Measurements from ENCODE around the gene NAIF1.

DNA sequence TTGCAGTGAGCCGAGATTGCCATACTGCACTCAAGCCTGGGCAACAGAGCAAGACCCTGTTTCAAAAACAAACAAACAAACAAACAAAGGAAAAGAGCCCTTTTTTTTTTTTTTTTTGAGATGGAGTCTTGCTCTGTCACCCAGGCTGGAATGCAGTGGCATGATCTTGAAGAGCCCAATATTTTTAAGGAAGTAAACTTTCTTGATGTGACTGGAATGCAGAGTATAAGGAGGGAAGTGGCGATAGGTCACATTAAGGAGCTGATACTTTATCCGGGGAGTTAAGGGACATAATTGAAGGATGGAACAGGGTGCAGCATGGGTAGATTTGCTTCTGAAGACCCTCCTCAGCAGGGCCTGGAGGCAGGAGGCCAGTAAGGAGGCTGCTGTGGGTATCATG lies 13.0 kb downstream of the NAIF1 start:
- TF ChIP-seq POLR2AphosphoS5 (IDR thresholded peaks at IDR 0.05; ENCODE audit: low read depth, low read length) (no peak), TAF1 (IDR thresholded peaks at IDR 0.05; ENCODE audit: borderline replicate concordance, insufficient read depth, low read length) (no peak)
- TF ChIP-seq, protein P1, sequence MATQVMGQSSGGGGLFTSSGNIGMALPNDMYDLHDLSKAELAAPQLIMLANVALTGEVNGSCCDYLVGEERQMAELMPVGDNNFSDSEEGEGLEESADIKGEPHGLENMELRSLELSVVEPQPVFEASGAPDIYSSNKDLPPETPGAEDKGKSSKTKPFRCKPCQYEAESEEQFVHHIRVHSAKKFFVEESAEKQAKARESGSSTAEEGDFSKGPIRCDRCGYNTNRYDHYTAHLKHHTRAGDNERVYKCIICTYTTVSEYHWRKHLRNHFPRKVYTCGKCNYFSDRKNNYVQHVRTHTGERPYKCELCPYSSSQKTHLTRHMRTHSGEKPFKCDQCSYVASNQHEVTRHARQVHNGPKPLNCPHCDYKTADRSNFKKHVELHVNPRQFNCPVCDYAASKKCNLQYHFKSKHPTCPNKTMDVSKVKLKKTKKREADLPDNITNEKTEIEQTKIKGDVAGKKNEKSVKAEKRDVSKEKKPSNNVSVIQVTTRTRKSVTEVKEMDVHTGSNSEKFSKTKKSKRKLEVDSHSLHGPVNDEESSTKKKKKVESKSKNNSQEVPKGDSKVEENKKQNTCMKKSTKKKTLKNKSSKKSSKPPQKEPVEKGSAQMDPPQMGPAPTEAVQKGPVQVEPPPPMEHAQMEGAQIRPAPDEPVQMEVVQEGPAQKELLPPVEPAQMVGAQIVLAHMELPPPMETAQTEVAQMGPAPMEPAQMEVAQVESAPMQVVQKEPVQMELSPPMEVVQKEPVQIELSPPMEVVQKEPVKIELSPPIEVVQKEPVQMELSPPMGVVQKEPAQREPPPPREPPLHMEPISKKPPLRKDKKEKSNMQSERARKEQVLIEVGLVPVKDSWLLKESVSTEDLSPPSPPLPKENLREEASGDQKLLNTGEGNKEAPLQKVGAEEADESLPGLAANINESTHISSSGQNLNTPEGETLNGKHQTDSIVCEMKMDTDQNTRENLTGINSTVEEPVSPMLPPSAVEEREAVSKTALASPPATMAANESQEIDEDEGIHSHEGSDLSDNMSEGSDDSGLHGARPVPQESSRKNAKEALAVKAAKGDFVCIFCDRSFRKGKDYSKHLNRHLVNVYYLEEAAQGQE (IDR thresholded peaks at IDR 0.05; ENCODE audit: insufficient read depth in 1 of 2, low read depth in 2 of 2, low read length in 2 of 2), result no peak

All from PFSK-1 (cell line).